Mesenteric fat pad (tissue), 1 donor: Measurements from ENCODE around the gene FKBP3. TPM values are rescaled to one million over a fixed set of nuclear protein-coding genes. Genes with fewer than 3 reads are reported as not detected.
"Not testable (repeated sequence)": the region's sequence is repeated elsewhere in the genome, so short reads cannot be mapped to it uniquely, and the experiment has no call there.

Source experiments
- DNase-seq: peaks from one replicate; pipeline ENCODE4 v3.0.0-alpha.2; 2020; ENCODE audit warnings: low spot score
- long read RNA-seq: library from polyadenylated mRNA; unstranded; transcript quantifications from one replicate; pipeline ENCODE4 v2.0.0, GENCODE V29; 2020
- total RNA-seq: library from RNA; stranded (reverse); fragmentation: NEBNext Ultra II Directional; extraction: Animal tissue kit (Norgen Biotek cat#: 25700); gene quantifications from one replicate; pipeline ENCODE4 v1.2.1, GENCODE V29; 2021
- donor health status: DM: yes; HTN: yes; CAD: no.

FKBP3 gene
- 36.6 TPM for total RNA-seq
- long read RNA-seq, transcript FKBP3-202 (7 exons, 1,346 nt): major isoform, 23 of 27 reads
- long read RNA-seq, partial matches to known transcripts: 3 of 27 reads
- long read RNA-seq, other reads (novel, unspliced or antisense): 1 of 27 reads

- peak; percentile 96 for DNase-seq
Measured at GRCh38 chr14:45134051-45134958, at the start of gene FKBP3. Gene FKBP3, minus strand, starts transcription at chr14:45134481. Its CDS starts 25 bp downstream, at chr14:45134456.

DNA sequence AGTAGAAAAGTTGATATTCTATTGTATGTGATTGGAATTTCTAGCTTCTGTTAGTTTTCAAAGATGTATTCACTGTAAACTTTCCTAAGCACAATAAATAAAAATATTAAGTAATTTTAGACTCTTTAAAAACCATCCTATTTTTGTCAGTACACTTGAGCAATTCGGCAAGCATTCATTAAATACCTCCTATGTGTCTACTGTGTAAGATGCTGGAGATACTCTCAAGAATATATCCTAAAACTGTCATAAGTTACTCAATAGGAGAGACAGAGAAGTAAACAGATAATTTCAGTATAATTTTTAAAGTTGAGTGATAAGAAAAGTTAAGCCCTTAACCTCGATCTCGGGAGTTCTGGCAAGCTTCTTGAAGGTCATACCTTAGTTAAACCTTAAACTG lies 47.5 kb upstream of the FKBP3 start:
- DNase-seq: no peak

GRCh38 chr14:45181329-45181728 lies 47.0 kb upstream of the FKBP3 start:
- no peak for DNase-seq

- no peak for DNase-seq
Measured at GRCh38 chr14:45177076-45177475, 42.8 kb upstream of the FKBP3 start.

GRCh38 chr14:45169906-45170305 lies 35.6 kb upstream of the FKBP3 start:
- no peak for DNase-seq

GRCh38 chr14:45156067-45156466 lies 21.8 kb upstream of the FKBP3 start:
- DNase-seq: no peak

GRCh38 chr14:45150386-45150890 lies 16.2 kb upstream of the FKBP3 start:
- DNase-seq: no peak

GRCh38 chr14:45149602-45150001 lies 15.3 kb upstream of the FKBP3 start:
- DNase-seq: no peak

DNA sequence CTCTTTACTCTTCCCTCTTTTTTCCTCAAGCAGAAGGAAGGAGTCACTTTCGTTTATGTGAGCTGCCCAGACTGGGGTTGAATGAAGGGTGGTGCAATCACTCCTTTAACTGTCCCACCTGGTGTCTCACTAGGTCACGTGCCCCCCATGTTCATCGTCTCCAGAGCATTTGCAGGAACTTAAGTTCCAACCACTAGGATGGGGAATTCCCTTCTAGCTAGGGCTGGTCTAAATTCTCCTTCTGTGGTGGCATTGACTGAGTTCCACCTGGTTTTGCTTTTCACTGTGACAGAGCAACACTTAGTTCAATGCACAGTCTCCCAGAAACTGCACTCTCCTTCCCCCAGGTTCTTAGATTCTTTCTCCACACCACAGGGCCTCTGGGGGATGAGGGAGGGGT lies 10.9 kb upstream of the FKBP3 start:
- DNase-seq: no peak

DNA sequence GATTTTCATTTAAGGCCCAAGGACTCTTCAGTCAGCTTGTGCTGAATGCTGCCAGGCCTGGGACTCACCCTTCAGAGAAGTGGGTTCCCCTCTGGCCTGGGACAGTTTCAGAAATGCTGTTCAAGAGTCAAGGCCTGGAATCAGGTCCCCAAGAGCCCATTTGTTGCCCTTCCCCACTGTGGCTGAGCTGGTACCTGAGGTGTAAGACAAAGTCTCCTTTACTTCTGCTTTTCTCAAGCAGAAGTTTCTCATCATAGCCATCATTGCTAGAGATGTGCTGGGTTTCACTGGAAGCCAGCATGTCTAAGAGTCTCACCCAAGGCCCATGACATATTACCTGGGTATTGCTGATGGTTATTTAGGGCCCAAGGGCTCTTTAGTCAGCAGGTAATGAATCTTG lies 10.4 kb upstream of the FKBP3 start:
- DNase-seq: no peak

DNA sequence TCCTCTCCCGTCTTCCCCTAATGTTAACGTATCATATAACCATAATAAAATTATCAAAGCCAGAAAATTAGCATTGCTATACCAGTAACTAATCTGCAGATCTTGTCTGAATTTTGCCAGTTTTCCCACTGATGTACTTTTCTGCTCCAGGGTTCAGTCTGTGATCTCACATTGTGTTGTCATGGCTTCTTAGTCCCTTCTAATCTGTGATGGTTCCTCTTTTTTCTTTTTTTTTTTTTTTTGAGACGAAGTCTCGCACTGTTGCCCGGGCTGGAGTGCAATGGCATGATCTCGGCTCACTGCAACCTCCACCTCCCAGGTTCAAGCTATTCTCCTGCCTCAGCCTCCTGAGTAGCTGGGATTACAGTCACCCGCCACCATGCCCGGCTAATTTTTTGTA lies 7.8 kb upstream of the FKBP3 start:
- not testable (repeated sequence) for DNase-seq

DNA sequence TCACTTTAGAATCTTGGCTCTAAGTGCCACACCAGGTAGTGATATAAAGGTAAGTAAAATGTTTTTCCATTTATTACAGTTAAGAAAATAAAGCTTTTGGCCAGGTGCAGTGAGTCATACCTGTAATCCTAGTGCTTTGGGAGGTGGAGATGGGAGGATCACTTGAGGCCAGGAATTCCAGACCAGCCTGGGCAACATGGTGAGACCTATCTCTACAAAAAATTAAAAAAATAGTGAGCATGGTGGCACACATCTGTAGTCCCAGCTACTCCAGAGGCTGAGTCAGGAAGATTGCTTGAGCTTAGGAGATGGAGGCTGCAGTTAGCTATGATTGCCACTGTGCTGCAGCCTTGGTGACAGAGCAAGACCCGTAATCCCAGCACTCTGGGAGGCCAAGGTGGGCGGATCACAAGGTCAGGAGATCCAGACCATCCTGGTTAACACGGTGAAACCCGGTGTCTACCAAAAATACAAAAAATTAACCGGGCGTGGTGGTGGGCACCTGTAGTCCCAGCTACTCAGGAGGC lies 6.4 kb upstream of the FKBP3 start:
- DNase-seq: no peak

DNA sequence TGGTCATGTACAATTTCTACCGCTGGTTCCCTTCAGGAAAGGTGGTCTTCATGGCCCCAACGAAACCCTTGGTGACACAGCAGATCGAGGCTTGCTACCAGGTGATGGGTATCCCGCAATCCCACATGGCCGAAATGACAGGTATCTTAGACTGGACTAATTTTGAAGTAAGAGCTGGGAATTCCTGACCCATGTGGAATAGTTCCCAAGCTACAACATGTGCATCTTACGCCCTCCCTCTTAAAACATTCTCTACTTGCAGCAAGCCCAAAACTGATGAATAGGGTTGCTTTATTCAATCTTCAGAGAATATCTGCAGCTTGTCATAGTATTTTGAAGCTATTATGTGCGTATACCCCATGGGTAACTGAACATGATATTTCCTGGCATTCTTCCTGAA lies 2.1 kb upstream of the FKBP3 start:
- DNase-seq: no peak

DNA sequence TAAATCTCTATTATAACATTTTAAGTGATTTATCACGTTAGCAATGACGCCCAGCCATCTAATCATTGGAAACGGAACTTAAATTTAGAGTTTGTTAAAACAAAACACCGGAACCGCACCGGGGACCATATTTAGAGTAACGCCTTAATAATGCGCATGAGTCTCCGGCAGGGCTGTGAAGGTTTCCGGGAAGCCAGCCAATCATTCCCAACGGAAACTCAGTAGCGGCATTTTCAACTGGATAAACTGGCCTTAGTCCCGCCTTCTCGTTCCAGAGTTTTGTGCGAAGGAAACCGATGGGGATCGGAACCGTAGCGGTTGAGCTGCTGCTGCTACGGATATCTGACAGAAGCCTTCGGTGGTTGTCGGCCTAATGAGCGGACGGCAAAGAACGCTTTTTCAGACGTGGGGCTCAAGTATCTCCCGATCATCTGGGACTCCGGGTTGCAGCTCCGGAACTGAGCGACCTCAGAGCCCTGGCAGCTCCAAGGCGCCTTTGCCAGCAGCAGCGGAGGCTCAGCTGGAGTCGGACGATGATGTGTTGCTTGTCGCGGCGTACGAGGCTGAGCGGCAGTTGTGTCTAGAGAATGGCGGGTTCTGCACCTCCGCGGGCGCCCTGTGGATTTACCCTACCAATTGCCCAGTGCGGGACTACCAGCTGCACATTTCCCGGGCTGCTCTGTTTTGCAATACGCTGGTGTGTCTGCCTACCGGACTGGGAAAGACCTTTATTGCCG lies 1.5 kb upstream of the FKBP3 start, which contains the start of gene FANCM:
FANCM (plus strand) TSS at position 272 of the 737 bp plus-strand sequence; CDS start at position 374, 102 bp downstream.
- DNase-seq: no peak

DNA sequence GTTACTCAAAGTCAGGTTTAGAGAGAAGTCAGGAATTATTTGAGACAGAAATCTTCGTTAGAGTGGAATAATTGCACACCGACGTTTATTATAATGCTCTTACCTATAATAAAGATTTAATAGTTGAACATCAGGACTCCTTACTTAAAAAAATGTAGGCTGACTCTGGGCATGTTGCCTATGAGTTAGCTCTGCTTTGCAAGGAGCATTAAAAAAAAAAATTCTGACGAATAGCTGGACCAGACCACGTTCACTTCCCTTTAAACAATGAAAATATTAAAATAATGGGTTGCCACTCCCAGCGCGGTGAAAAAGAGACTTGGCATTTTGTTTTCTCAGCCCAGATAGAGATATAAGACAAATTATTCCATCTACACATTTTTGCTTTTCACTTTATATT lies 875 bp upstream of the FKBP3 start:
- DNase-seq: no peak

GRCh38 chr14:45133683-45134050 lies 614 bp downstream of the FKBP3 start:
- DNase-seq: no peak

GRCh38 chr14:45128963-45129629 lies 5.2 kb downstream of the FKBP3 start:
- no peak for DNase-seq

- no peak for DNase-seq
Measured at GRCh38 chr14:45125754-45126153, 8.5 kb downstream of the FKBP3 start.

GRCh38 chr14:45123271-45123670 lies 11.0 kb downstream of the FKBP3 start:
- DNase-seq: no peak

DNA sequence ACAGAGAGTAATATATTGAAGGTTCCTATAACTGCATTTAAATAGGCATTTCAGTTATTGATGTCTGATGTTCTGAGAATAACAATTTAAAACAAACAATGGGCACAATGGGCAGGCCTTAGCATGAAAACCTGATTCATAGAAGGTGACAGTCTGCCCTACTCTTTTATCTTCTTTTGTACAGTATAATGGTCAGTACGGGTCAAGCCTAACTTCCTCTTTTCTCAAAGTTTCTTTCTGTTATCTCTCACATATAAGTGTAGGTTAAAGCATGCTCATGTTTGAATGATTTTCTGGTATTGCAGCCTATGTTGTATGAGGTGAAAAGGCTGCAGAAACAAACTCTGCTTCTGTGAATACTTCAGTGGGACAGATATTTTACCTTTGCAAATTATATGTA lies 14.2 kb downstream of the FKBP3 start:
- no peak for DNase-seq

- no peak for DNase-seq
Measured at GRCh38 chr14:45118594-45118993, 15.7 kb downstream of the FKBP3 start.
